K562 (cell line): Measurements from ENCODE around the gene BIRC6. TPM values are rescaled to one million over a fixed set of nuclear protein-coding genes. Genes with fewer than 3 reads are reported as not detected.
A peak's percentile ranks its signal among the peaks of the same experiment; 100 is the strongest.

Source experiments
- BACH1 ChIP-seq: fragments of 200-800 bp; sonication (Bioruptor generic); IDR thresholded peaks from 2 replicates; pipeline ENCODE4 v1.6.1; 2016; ENCODE audit warnings: missing genetic modification characterization, missing compliant biosample characterization
- CBFA2T2 ChIP-seq: fragments of 450-650 bp; conservative IDR thresholded peaks from 2 replicates; pipeline ENCODE4 v1.6.1; 2017; ENCODE audit warnings: mild to moderate bottlenecking
- CHCHD3 ChIP-seq: fragments of 250-450 bp; sonication (Bioruptor Pico); IDR thresholded peaks from 2 replicates; pipeline ENCODE4 v2.1.2; 2022; ENCODE audit warnings: mild to moderate bottlenecking
- FOSL1 ChIP-seq: fragments of 200-800 bp; sonication (Bioruptor generic); conservative IDR thresholded peaks from 2 replicates; pipeline ENCODE4 v1.6.1; 2016; ENCODE audit warnings: missing genetic modification characterization, missing compliant biosample characterization
- GATAD2A ChIP-seq: fragments of 450-650 bp; IDR thresholded peaks from 2 replicates; pipeline ENCODE4 v1.6.1; 2017
- MEIS2 ChIP-seq: fragments of 450-650 bp; IDR thresholded peaks from 2 replicates; pipeline ENCODE4 v1.6.1; 2014; ENCODE audit warnings: mild to moderate bottlenecking; ENCODE audit not compliant: partially characterized antibody
- NCOR1 ChIP-seq: fragments of 450-650 bp; IDR thresholded peaks from 2 replicates; pipeline ENCODE4 v1.6.1; 2016; ENCODE audit warnings: mild to moderate bottlenecking, moderate library complexity
- NRF1 ChIP-seq, 2 experiments: fragments of 450-650 bp; IDR thresholded peaks in 1 of 2; conservative IDR thresholded peaks in 1 of 2; 2 replicates each; pipeline ENCODE4 v1.6.1; 2014; ENCODE audit warnings: mild to moderate bottlenecking in 2 of 2
- POLR2A ChIP-seq: fragments of 450-650 bp; conservative IDR thresholded peaks from 2 replicates; pipeline ENCODE4 v1.6.1; 2016
- SRSF7 ChIP-seq: fragments of 200-400 bp; formaldehyde crosslinking; optimal IDR thresholded peaks from 2 replicates; pipeline ENCODE3; 2017; ENCODE audit warnings: mild to moderate bottlenecking, low read depth, low read length
- TAL1 ChIP-seq: fragments of 450-650 bp; IDR thresholded peaks from 2 replicates; pipeline ENCODE4 v1.6.1; 2016; ENCODE audit warnings: mild to moderate bottlenecking
- ZNF431 ChIP-seq: sonication (generic); formaldehyde crosslinking; IDR thresholded peaks from 2 replicates; pipeline ENCODE4 v1.8.0; 2022; ENCODE audit warnings: mild to moderate bottlenecking, missing genetic modification reagents
- polyA plus RNA-seq, 8 experiments: library from polyadenylated mRNA; depleted of rRNA in 4 of 8; stranded (reverse) in 5 of 8; unstranded in 3 of 8; fragments of >200 nt; fragmentation: Nextera tagmentation in 2 of 8; fragmentation: Illumina TruSeq in 1 of 8; extraction: Ambion mirVana in 2 of 8; extraction: Trizol in 1 of 8; gene quantifications; 2 replicates each; pipeline versions ENCODE4 v1.2.1 to v1.2.3, GENCODE V29; 2011 to 2014; ENCODE audit warnings: inconsistent platforms in 1 of 8, missing spikeins in 1 of 8
- total RNA-seq, 7 experiments: library from RNA; depleted of rRNA in 6 of 7; stranded (reverse); fragments of >200 nt in 6 of 7; fragmentation: Illumina TruSeq in 2 of 7; extraction: Trizol in 2 of 7; gene quantifications; 2 replicates each; pipeline versions ENCODE4 v1.2.1 to v1.2.3, GENCODE V29; 2011 to 2021; ENCODE audit warnings: low replicate concordance in 1 of 7
- TF ChIP-seq, protein P1 (sequence below), 2 experiments: fragments of 450-650 bp in 1 of 2; IDR thresholded peaks; 2 replicates each; pipeline ENCODE4 v1.6.1; 2011 to 2017; ENCODE audit warnings: low read depth in 2 of 2, antibody characterized with exemption in 1 of 2, borderline replicate concordance in 1 of 2, low read length in 1 of 2, mild to moderate bottlenecking in 1 of 2, mixed read lengths in 1 of 2; ENCODE audit not compliant: control insufficient read depth in 1 of 2
- TF ChIP-seq, protein P2 (sequence below): fragments of 450-650 bp; formaldehyde crosslinking; IDR thresholded peaks from 2 replicates; pipeline ENCODE4 v1.4.0; 2022; ENCODE audit warnings: mild to moderate bottlenecking, moderate library complexity
- TF ChIP-seq, protein P3 (sequence below), 2 experiments: fragments of 200-800 bp in 1 of 2; sonication (Bioruptor generic) in 1 of 2; sonication (generic) in 1 of 2; formaldehyde crosslinking in 1 of 2; IDR thresholded peaks in 1 of 2; conservative IDR thresholded peaks in 1 of 2; 2 replicates each; pipeline versions ENCODE4 v1.5.0 to v1.6.1; 2016 to 2020; ENCODE audit warnings: missing compliant biosample characterization in 1 of 2, missing genetic modification characterization in 1 of 2, missing genetic modification reagents in 1 of 2
- TF ChIP-seq, protein P4 (sequence below), 2 experiments: fragments of 450-650 bp in 1 of 2; sonication (generic) in 1 of 2; formaldehyde crosslinking in 1 of 2; IDR thresholded peaks in 1 of 2; conservative IDR thresholded peaks in 1 of 2; 2 replicates each; pipeline versions ENCODE4 v1.6.1 to v1.8.1; 2016 to 2023; ENCODE audit warnings: mild to moderate bottlenecking in 2 of 2, moderate library complexity in 2 of 2, inconsistent platforms in 1 of 2, missing genetic modification reagents in 1 of 2
- TF ChIP-seq, protein P5 (sequence below): fragments of 250-450 bp; sonication (Bioruptor Pico); IDR thresholded peaks from 2 replicates; pipeline ENCODE4 v1.6.1; 2021; ENCODE audit warnings: mild to moderate bottlenecking
- TF ChIP-seq, protein P6 (sequence below): fragments of 250-450 bp; sonication (Bioruptor Pico); IDR thresholded peaks from 2 replicates; pipeline ENCODE4 v1.5.0; 2022; ENCODE audit warnings: mild to moderate bottlenecking

BIRC6 gene
- total and polyA plus RNA-seq, 9 of the 15 experiments (the other 6 are each of a cell fraction or from before 2014, with no cell fraction given) = 18.8 to 110 (median 49.8) TPM

DNA sequence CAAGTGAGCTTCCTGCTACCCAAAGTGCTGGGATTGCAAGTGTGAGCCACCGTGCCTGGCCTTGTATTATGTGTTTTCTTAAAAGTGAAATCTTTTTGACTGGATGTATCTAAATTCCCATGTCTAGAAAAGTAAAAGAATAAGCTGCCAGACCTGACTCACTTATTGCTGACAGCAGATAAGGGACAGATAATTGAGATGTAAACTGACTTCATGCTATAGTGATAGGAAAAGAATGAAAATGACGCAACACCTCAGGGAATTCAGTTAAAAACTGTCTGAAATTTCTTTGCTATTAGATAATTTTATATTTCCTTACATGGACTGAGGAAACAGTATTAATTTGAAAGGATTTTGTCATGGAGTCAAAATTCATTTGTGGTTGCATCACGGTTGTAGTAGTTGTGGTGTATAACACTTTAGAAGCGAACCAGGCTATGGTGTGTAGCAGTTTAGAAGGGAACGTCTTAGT lies 290.4 kb downstream of the BIRC6 start (continued):
- no peak for TF ChIP-seq SRSF7
- TF ChIP-seq, protein P1, sequence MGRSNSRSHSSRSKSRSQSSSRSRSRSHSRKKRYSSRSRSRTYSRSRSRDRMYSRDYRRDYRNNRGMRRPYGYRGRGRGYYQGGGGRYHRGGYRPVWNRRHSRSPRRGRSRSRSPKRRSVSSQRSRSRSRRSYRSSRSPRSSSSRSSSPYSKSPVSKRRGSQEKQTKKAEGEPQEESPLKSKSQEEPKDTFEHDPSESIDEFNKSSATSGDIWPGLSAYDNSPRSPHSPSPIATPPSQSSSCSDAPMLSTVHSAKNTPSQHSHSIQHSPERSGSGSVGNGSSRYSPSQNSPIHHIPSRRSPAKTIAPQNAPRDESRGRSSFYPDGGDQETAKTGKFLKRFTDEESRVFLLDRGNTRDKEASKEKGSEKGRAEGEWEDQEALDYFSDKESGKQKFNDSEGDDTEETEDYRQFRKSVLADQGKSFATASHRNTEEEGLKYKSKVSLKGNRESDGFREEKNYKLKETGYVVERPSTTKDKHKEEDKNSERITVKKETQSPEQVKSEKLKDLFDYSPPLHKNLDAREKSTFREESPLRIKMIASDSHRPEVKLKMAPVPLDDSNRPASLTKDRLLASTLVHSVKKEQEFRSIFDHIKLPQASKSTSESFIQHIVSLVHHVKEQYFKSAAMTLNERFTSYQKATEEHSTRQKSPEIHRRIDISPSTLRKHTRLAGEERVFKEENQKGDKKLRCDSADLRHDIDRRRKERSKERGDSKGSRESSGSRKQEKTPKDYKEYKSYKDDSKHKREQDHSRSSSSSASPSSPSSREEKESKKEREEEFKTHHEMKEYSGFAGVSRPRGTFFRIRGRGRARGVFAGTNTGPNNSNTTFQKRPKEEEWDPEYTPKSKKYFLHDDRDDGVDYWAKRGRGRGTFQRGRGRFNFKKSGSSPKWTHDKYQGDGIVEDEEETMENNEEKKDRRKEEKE (IDR thresholded peaks at IDR 0.05; ENCODE audit: borderline replicate concordance in 1 of 2, control insufficient read depth in 1 of 2, low read depth in 2 of 2, low read length in 1 of 2) = no peak
- TF ChIP-seq NRF1 (conservative IDR thresholded peaks at IDR 0.05 in 1 of 2, IDR thresholded peaks at IDR 0.05 in 1 of 2) = no peak
- TF ChIP-seq ZNF431 = no peak
- TF ChIP-seq, protein P2, sequence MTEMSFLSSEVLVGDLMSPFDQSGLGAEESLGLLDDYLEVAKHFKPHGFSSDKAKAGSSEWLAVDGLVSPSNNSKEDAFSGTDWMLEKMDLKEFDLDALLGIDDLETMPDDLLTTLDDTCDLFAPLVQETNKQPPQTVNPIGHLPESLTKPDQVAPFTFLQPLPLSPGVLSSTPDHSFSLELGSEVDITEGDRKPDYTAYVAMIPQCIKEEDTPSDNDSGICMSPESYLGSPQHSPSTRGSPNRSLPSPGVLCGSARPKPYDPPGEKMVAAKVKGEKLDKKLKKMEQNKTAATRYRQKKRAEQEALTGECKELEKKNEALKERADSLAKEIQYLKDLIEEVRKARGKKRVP (CRISPR knock-in tag) = peak; percentile 41; the same call in 1 of the 2 replicates
- no peak for TF ChIP-seq CBFA2T2
- peak; percentile 54 for TF ChIP-seq MEIS2
- TF ChIP-seq NCOR1 = no peak
- TF ChIP-seq, protein P3, sequence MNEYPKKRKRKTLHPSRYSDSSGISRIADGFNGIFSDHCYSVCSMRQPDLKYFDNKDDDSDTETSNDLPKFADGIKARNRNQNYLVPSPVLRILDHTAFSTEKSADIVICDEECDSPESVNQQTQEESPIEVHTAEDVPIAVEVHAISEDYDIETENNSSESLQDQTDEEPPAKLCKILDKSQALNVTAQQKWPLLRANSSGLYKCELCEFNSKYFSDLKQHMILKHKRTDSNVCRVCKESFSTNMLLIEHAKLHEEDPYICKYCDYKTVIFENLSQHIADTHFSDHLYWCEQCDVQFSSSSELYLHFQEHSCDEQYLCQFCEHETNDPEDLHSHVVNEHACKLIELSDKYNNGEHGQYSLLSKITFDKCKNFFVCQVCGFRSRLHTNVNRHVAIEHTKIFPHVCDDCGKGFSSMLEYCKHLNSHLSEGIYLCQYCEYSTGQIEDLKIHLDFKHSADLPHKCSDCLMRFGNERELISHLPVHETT (CRISPR knock-in tag; conservative IDR thresholded peaks at IDR 0.05 in 1 of 2, IDR thresholded peaks at IDR 0.05 in 1 of 2) = no peak
- no peak for TF ChIP-seq TAL1
- TF ChIP-seq, protein P4, sequence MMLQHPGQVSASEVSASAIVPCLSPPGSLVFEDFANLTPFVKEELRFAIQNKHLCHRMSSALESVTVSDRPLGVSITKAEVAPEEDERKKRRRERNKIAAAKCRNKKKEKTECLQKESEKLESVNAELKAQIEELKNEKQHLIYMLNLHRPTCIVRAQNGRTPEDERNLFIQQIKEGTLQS (IDR thresholded peaks at IDR 0.05) = peak; percentile 87
- TF ChIP-seq, protein P4 (CRISPR knock-in tag; conservative IDR thresholded peaks at IDR 0.05) = no peak
- no peak for TF ChIP-seq BACH1 (tag)
- TF ChIP-seq POLR2A = no peak
- TF ChIP-seq GATAD2A = no peak
- TF ChIP-seq, protein P5, sequence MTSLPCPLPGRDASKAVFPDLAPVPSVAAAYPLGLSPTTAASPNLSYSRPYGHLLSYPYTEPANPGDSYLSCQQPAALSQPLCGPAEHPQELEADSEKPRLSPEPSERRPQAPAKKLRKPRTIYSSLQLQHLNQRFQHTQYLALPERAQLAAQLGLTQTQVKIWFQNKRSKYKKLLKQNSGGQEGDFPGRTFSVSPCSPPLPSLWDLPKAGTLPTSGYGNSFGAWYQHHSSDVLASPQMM (CRISPR knock-in tag) = no peak
- TF ChIP-seq, protein P6, sequence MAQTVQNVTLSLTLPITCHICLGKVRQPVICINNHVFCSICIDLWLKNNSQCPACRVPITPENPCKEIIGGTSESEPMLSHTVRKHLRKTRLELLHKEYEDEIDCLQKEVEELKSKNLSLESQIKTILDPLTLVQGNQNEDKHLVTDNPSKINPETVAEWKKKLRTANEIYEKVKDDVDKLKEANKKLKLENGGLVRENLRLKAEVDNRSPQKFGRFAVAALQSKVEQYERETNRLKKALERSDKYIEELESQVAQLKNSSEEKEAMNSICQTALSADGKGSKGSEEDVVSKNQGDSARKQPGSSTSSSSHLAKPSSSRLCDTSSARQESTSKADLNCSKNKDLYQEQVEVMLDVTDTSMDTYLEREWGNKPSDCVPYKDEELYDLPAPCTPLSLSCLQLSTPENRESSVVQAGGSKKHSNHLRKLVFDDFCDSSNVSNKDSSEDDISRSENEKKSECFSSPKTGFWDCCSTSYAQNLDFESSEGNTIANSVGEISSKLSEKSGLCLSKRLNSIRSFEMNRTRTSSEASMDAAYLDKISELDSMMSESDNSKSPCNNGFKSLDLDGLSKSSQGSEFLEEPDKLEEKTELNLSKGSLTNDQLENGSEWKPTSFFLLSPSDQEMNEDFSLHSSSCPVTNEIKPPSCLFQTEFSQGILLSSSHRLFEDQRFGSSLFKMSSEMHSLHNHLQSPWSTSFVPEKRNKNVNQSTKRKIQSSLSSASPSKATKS (CRISPR knock-in tag) = no peak
- no peak for TF ChIP-seq CHCHD3 (CRISPR knock-in tag)
- peak; percentile 52; the same call in 1 of the 2 replicates for TF ChIP-seq FOSL1
